K562 (cell line): ENCODE results near the gene ZFP62. TPM values are rescaled to one million over a fixed set of nuclear protein-coding genes. Genes with fewer than 3 reads are reported as not detected.

ENCODE experiments used
- ELF1 ChIP-seq: fragments of 200-800 bp; sonication (Bioruptor generic); IDR thresholded peaks from 2 replicates; pipeline ENCODE4 v1.6.1; 2016; ENCODE audit warnings: missing genetic modification characterization, missing compliant biosample characterization
- GABPB1 ChIP-seq: sonication (generic); formaldehyde crosslinking; IDR thresholded peaks from 2 replicates; pipeline ENCODE4 v1.8.0; 2022; ENCODE audit warnings: mild to moderate bottlenecking, missing genetic modification reagents
- HNRNPL ChIP-seq: fragments of 200-400 bp; formaldehyde crosslinking; IDR thresholded peaks from 2 replicates; pipeline ENCODE4 v1.6.1; 2017; ENCODE audit warnings: low read depth, mild to moderate bottlenecking, low read length
- KDM1A ChIP-seq, 2 experiments: fragments of 450-650 bp; IDR thresholded peaks; 2 replicates each; pipeline ENCODE4 v1.6.1; 2016; ENCODE audit warnings: mild to moderate bottlenecking in 2 of 2
- MCM2 ChIP-seq: fragments of 450-650 bp; IDR thresholded peaks from 2 replicates; pipeline ENCODE4 v1.6.1; 2017; ENCODE audit warnings: low read depth, mild to moderate bottlenecking
- MCM3 ChIP-seq: fragments of 450-650 bp; IDR thresholded peaks from 2 replicates; pipeline ENCODE4 v1.6.1; 2016
- PRPF4 ChIP-seq: fragments of 200-400 bp; formaldehyde crosslinking; IDR thresholded peaks from one replicate; pipeline ENCODE4 v1.6.1; 2017; ENCODE audit warnings: low read length, low read depth, mild to moderate bottlenecking; ENCODE audit not compliant: insufficient read depth, poor library complexity, severe bottlenecking
- SNAPC5 ChIP-seq: fragments of 250-450 bp; sonication (Bioruptor Pico); IDR thresholded peaks from 2 replicates; pipeline ENCODE4 v1.8.0; 2021; ENCODE audit warnings: moderate library complexity, mild to moderate bottlenecking, inconsistent platforms
- SPI1 ChIP-seq: IDR thresholded peaks from 2 replicates; pipeline ENCODE4 v1.6.1; 2011; ENCODE audit warnings: low read depth, low read length, control low read depth, borderline replicate concordance
- THRA ChIP-seq: fragments of 450-650 bp; IDR thresholded peaks from 2 replicates; pipeline ENCODE4 v1.6.1; 2017; ENCODE audit warnings: mild to moderate bottlenecking, moderate library complexity
- ZBTB9 ChIP-seq: fragments of 450-650 bp; formaldehyde crosslinking; IDR thresholded peaks from 2 replicates; pipeline ENCODE4 v1.4.0; 2020; ENCODE audit warnings: mild to moderate bottlenecking, moderate library complexity
- polyA plus RNA-seq, 8 experiments: library from polyadenylated mRNA; depleted of rRNA in 4 of 8; stranded (reverse) in 5 of 8; unstranded in 3 of 8; fragments of >200 nt; fragmentation: Nextera tagmentation in 2 of 8; fragmentation: Illumina TruSeq in 1 of 8; extraction: Ambion mirVana in 2 of 8; extraction: Trizol in 1 of 8; gene quantifications; 2 replicates each; pipeline versions ENCODE4 v1.2.1 to v1.2.3, GENCODE V29; 2011 to 2014; ENCODE audit warnings: inconsistent platforms in 1 of 8, missing spikeins in 1 of 8
- total RNA-seq, 7 experiments: library from RNA; depleted of rRNA in 6 of 7; stranded (reverse); fragments of >200 nt in 6 of 7; fragmentation: Illumina TruSeq in 2 of 7; extraction: Trizol in 2 of 7; gene quantifications; 2 replicates each; pipeline versions ENCODE4 v1.2.1 to v1.2.3, GENCODE V29; 2011 to 2021; ENCODE audit warnings: low replicate concordance in 1 of 7

Gene ZFP62
- total and polyA plus RNA-seq, 9 of the 15 experiments (the other 6 are each of a cell fraction or from before 2014, with no cell fraction given), result 12.2 to 37.5 (median 25.0) TPM

GRCh38 chr5:180811623-180812124, 49.4 kb downstream of the ZFP62 start (continued):
- TF ChIP-seq ZBTB9 (CRISPR knock-in tag) (0 out of 2 replicates have a peak, but pooled peaks have one; percentile 25), MCM2 (no peak), KDM1A (IDR thresholded peaks at IDR 0.05) (peak in 1 of 2 experiments; percentile 0; a peak in 1 of 4 replicates), HNRNPL (no peak), SPI1 (peak; percentile 59; the same call in 1 of the 2 replicates), ELF1 (tag) (peak; percentile 17; the same call in 1 of the 2 replicates), PRPF4 (no peak), SNAPC5 (CRISPR knock-in tag) (no peak), MCM3 (no peak), GABPB1 (no peak), THRA (no peak)
